HG02938 (cell line): ENCODE results near the gene CTAGE15.
"Not testable (repeated sequence)": the region's sequence is repeated elsewhere in the genome, so short reads cannot be mapped to it uniquely, and the experiment has no call there.

ENCODE experiments used
- ATAC-seq: cut with Tn5 transposase; IDR thresholded peaks from one replicate; pipeline ENCODE4 v1.9.1; 2021; ENCODE audit warnings: mild to moderate bottlenecking, moderate library complexity; ENCODE audit not compliant: unreplicated experiment

Gene CTAGE15

GRCh38 chr7:143571501-143571900 is at the start of gene CTAGE15:
Gene CTAGE15 (plus strand): TSS chr7:143571801. CDS start chr7:143571818, 17 bp downstream.
- ATAC-seq: not testable (repeated sequence)

GRCh38 chr7:143522309-143522916 is 49.2 kb upstream of the CTAGE15 start:
- not testable (repeated sequence) for ATAC-seq

GRCh38 chr7:143531169-143531926 is 40.3 kb upstream of the CTAGE15 start:
- ATAC-seq: not testable (repeated sequence)

- not testable (repeated sequence) for ATAC-seq
Measured at GRCh38 chr7:143531932-143532331, 39.7 kb upstream of the CTAGE15 start.

GRCh38 chr7:143533213-143533839 is 38.3 kb upstream of the CTAGE15 start:
- ATAC-seq: not testable (repeated sequence)

GRCh38 chr7:143536443-143536842 is 35.2 kb upstream of the CTAGE15 start:
- not testable (repeated sequence) for ATAC-seq

- ATAC-seq: not testable (repeated sequence)
Measured at GRCh38 chr7:143543288-143544038, 28.1 kb upstream of the CTAGE15 start.

GRCh38 chr7:143555968-143556367 is 15.6 kb upstream of the CTAGE15 start:
- not testable (repeated sequence) for ATAC-seq

- peak; percentile 65 for ATAC-seq
Measured at GRCh38 chr7:143563306-143563705, 8.3 kb upstream of the CTAGE15 start.

GRCh38 chr7:143566001-143566400 is 5.6 kb upstream of the CTAGE15 start:
- not testable (repeated sequence) for ATAC-seq

GRCh38 chr7:143588183-143588582 is 16.6 kb downstream of the CTAGE15 start:
- ATAC-seq: not testable (repeated sequence)

GRCh38 chr7:143589897-143590296 is 18.3 kb downstream of the CTAGE15 start:
- ATAC-seq: not testable (repeated sequence)

- not testable (repeated sequence) for ATAC-seq
Measured at GRCh38 chr7:143598086-143598485, 26.5 kb downstream of the CTAGE15 start.

GRCh38 chr7:143603549-143603948 is 31.9 kb downstream of the CTAGE15 start:
- not testable (repeated sequence) for ATAC-seq

- not testable (repeated sequence) for ATAC-seq
Measured at GRCh38 chr7:143606088-143606487, 34.5 kb downstream of the CTAGE15 start.

- ATAC-seq: not testable (repeated sequence)
Measured at GRCh38 chr7:143615545-143615944, 43.9 kb downstream of the CTAGE15 start.

GRCh38 chr7:143617204-143617603 is 45.6 kb downstream of the CTAGE15 start:
- ATAC-seq: not testable (repeated sequence)

GRCh38 chr7:143620058-143620457 is 48.5 kb downstream of the CTAGE15 start:
- ATAC-seq: peak; percentile 21

GRCh38 chr7:143620646-143621045 is 49.0 kb downstream of the CTAGE15 start, which contains the start of gene TCAF2:
Gene TCAF2 (plus strand): TSS chr7:143620974.
- peak; percentile 84 for ATAC-seq

- ATAC-seq: peak; percentile 42
Measured at GRCh38 chr7:143621175-143621574, 49.6 kb downstream of the CTAGE15 start.

- ATAC-seq: peak; percentile 30
Measured at GRCh38 chr7:143622130-143622529, 50.5 kb downstream of the CTAGE15 start.
